Measurements from ENCODE around the gene RAD21L1.

DNA sequence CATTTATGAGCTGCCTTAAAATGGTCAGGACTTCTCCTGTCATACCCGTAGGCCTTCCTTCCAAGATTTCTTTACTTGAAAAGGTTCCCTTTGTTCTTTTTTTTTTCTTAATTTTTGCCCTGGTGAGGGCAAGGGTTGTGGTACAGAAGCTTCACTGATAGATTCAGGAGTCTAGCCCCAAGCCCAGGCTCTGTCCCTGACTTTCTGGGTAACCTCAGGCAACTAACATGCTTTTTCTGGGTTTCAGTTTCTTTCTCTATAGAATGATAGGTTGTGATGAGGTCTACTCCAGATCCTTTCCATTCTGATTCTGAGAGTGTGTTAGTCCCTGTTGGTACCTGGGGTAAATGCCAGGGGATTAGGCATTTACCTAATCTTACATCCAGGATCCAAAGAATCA, 61.5 kb downstream of the RAD21L1 start:
- TF ChIP-seq PBX3 (IDR thresholded peaks at IDR 0.05) = no peak
- TF ChIP-seq RARB (CRISPR knock-in tag; IDR thresholded peaks at IDR 0.05) = no peak
- no peak for TF ChIP-seq ELK1 (IDR thresholded peaks at IDR 0.05; ENCODE audit: low read depth, low read length)
- no peak for TF ChIP-seq CTCF (IDR thresholded peaks at IDR 0.05)
- no peak for TF ChIP-seq RCOR1 (IDR thresholded peaks at IDR 0.05; ENCODE audit: low read depth, low read length)
- no peak for TF ChIP-seq KDM1A (IDR thresholded peaks at IDR 0.05; ENCODE audit: low read depth)
- no peak for TF ChIP-seq REST (IDR thresholded peaks at IDR 0.05)
- no peak for TF ChIP-seq RAD21 (conservative IDR thresholded peaks at IDR 0.05 in 1 of 2, IDR thresholded peaks at IDR 0.05 in 1 of 2)
- no peak for TF ChIP-seq POLR2A (IDR thresholded peaks at IDR 0.05; ENCODE audit: low read length)
- TF ChIP-seq, protein P1, sequence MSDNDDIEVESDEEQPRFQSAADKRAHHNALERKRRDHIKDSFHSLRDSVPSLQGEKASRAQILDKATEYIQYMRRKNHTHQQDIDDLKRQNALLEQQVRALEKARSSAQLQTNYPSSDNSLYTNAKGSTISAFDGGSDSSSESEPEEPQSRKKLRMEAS (IDR thresholded peaks at IDR 0.05) = no peak
